HG03342 (cell line): Measurements from ENCODE around the gene RNF220.

Experiments
- ATAC-seq: cut with Tn5 transposase; IDR thresholded peaks from one replicate; pipeline ENCODE4 v1.9.1; 2021; ENCODE audit warnings: mild to moderate bottlenecking, moderate library complexity; ENCODE audit not compliant: unreplicated experiment

RNF220 gene

DNA sequence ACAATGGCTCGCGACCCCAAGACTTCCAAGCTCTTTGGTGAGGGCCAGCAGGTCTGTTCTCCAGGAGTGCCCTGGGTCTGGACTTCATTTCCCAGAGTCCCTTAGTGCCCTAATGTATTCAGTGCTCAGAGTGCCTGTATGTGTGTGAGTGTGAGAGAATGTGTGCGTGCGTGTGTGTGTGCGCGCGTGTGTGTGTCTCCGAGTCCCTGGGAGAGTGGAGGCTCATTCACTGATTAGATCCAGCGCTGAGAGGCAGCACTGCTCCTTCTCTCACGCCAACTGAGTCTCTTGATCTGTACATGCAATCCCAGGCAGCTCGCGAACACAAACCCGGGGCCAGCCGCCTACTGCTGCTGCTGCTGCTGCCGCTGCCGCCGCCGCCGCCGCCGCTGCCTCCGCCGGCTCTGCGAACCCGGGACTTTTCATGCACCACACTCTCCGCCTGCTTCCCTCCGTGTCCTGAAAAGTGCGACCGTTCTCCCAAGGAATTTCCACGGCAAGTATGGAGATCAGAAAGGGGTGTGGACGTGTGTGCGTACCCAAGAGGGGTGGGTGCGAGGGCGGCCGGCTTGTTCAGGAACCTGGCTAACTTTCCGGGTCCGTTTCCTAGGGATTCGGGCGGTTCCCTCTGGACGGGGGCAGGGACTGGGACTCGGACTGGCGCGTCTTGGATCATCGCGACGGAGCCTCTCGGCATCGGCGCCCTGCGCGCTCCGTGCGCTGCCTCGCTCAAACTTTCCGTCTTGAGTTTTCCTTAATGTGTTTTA lies at the start of gene RNF220:
Gene RNF220, plus strand, starts transcription at position 225 of the 767 bp plus-strand sequence.
- no peak for ATAC-seq

DNA sequence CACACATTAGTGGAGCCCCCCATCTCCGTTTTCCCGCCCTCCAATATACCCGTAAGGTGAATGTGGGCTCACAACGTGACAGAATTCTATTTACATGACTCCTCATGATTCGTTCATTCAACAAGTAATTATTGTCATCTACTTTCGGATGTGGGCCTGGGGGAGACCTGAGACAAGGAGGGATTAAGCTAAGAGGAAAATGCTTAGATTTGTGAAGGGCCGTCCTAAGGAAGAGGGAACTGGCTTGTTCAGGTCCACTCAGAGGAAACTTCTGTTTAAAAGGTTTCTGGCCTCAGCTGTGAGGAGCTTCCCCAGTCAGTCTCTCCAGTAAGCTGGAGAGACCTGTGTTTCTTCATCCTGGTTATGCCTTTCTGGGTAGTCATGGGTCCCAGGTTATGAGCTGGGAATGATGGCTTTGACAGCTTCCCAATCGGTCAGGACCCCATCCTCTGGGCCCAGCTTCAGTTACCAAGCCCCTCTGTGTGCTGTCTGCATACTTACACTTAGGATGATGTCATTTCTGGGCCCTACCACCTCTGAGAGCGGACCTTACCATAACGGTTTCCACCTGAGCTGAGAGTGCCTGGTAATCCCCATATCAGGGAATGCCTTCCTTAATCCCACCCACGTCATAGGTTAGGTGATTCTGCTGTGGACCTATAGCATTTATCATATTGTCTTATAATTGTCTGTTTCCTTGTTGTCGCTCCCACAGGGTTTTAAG lies 49.3 kb upstream of the RNF220 start:
- ATAC-seq = no peak

DNA sequence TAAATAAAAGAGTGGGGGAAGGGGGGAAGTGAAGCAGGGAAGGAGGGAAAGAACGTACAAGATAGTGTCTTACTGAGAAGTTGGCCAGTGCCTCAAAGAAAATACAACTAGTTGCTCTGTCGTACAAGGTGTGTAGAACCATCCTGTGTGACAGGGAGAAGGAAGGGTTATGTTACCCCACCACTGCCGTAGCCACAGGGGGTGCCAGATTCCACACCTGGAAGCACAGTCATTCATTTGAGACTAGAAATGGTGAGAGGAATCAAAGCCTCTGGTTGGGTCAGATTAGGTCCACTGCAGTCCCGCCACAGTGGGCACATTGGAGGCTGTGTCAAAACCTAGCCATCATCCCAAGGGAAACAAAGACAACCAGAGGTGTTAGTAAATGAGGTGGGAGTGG lies 47.3 kb upstream of the RNF220 start:
- no peak for ATAC-seq

DNA sequence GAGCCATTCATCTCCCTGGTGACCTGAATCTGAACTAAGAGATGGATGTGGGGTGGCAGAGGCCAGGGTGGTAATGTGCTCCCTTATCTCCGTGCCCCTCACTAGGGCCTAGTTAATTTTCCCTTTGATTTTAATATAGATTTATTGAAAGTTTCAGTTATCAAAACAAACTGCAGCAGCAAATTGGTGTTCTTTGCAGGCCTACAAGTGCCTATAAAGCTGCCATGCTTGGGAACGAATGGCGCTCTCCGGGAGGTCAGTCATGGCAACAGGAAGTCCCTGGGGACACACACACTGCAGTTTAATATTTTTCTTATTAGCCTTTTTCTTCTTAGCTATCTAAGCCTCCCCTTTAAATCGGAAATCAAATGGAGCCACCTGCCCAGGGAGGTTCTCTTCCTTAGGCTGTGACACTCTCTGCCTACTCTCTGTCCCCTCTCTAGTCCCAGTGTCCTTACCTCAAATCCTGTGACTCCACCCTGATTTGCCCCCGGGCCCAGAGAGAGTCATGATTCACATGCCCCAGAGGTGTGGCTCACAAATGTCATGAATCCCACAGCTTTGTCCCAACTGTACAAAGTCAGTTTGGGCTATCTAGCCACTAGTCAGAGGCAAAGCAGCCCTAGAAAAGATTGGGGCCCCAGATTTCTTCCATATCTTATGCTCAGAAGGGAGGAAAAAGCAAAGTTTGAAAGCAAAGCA lies 45.7 kb upstream of the RNF220 start:
- ATAC-seq = no peak

DNA sequence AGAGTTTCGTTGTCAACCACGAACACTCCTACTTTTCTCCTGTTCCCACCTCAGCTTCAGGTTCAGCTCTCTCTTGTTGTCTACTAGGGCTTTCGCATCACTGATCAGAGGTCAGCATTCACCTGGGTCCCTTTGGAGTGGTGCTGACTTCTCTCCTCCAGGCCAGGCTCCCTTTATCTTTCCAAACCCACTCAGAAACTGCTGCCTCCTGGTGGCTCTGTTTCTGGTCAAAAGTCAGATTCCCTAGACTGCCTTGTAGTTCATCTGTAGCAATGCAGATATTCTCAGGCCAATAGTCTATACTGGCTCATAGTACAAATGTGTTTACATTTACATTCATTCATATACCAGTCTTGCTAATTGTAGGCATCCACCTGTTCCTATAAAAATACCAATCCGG lies 43.6 kb upstream of the RNF220 start:
- ATAC-seq = no peak

DNA sequence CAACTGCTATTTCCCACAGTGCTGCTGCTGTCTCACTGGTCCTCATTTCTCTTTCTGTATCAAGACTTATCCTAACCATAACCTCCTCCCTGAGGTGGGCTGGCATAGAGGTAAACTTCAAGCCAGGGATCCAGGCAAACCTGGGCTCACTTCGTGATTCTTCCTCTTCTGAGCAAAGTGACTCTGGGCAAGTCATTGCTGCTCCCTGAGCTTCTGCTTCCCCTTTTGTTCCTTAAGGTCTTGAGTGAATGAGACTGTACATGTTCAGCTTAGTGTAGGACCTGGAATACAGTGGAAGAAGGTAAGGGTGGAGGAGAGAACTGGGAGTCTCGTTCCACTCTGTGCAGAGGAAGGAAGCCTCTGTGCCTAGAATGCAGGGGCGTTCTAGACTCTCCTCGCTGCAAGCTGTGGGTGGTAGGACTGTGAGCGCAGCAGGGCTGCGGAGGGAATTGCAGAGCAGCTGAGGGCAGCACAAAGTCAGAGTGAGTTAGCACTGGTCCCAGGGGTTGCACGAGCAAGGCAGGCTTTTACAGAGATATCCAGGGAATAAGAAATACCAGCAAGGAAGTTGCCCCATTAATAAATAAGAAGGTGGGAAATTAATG lies 38.6 kb upstream of the RNF220 start:
- ATAC-seq = no peak

DNA sequence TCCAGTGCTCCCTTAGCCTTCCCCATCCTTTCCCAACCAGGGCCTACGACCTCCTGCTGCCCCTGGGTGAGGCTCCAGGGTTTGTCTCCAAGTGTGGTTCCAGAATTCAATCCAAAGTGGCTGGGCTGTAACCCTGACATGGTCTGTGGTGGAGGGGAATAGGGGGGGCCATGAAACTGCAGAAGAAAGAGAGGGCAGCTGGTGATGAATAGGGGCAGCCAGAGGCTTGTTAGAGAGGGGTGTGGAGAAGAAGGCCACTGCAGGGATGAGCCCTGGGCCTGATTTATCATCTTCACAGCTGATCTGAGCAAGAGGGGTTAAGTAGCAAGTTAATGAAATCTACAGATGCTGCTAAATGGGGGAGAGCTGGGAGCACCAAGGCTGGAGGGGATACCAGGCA lies 37.1 kb upstream of the RNF220 start:
- ATAC-seq = no peak

DNA sequence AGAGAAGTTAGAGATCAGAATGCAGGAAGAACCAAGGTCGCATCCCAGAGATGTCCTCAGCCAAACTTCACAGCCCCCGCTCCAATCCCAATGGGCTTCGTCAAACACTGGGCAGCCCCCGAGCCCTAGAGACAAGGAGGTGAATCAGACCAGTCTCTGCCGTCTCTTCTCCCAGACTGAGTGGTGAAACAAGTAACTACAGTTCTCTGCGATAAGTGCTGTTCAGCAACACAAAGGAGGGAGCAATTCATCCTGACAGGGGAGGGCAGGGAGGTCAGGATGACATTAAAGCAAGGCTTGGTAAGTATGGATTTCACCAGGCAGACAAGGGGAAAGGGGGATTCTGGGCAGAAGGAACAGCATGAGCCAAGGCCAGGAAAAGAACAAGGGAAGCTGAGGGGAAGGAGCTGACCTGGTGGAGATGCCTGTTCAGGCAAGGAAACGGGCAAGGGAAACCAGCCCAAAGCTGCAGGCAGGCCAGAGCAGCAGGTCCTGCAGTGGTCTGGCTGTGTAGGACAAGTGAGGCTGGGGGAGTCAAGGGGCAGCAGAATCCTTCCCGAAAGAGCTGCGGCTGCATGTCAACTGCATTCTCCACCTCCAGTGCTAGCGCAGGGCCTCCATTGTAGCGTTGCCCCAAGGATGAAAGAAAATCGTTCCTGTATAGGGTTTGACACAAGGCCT lies 36.4 kb upstream of the RNF220 start:
- no peak for ATAC-seq

DNA sequence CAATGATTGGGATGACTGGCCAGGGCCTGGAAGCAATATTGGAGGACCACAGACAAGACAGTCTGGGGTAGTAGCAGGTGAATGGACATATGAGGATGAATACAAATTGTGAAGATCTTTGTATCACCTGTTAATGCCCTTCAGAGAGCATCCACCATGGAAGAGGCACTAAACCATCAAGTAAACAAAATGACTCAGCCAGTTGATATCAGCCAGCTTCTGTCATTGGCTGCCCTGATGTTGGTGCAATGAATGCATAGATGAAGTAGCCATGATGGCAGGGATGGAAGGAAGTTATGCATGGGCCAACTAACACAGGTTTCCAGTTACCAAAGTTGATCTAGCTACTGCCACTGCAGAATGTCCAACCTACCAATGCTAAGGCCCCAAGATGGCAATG lies 33.8 kb upstream of the RNF220 start:
- ATAC-seq = no peak

DNA sequence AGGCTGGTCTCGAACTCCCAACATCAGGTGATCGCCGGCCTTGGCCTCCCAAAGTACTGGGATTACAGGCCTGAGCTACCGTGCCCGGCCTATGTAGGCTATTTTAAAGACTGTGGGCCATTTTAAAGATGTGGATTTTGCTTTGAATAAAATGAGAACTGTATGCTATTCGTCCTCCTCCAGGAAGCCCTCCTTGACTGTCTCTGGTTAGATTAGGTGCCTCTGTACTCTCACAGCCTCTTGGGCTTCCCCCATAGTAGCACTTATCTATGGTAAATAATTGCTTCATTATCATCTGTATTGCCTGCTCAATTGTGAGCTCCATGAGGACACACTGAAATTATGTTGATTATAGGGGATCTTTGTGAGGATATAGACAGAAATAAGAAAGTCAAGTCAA lies 29.5 kb upstream of the RNF220 start:
- ATAC-seq = no peak

DNA sequence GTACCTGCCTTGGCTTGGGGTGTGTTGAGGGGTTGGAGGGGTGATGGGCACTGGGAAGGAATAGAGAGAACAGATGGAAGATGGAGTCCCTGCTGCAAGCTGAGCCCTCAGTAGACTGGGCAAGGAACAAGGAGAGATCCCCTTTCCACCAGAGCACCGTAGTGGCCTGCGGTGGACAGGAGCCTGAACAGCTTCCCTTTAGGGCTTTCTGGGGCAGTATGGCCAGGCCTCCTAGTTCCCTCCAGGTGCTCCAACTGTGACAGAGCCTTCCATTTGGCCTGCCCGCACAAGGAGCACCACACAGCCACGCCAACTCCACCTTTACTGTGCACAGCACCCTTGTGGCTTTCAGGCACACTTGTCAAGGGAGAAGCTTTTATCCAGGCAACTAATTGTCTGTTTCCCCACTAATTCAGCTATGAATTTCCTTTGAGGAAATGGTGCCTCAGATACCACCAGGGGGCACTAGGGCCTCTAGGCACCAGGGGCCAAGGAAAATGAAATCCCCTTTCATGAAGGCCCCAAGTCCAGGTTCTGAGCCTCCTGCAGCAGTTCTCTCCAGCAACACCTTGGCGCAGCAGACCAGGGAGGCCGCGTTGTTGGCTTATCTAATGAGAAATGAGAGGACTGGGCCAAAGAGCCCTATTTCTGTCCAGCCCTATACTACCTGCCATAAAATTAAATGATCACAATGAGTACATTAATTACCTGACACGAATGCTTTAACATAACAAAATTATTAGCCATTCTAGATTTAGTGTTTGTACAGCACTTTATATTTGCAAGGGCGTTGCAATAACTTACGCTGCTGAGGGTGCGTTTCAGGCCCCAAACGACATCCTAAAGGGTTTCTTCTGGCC lies 26.9 kb upstream of the RNF220 start:
- no peak for ATAC-seq

DNA sequence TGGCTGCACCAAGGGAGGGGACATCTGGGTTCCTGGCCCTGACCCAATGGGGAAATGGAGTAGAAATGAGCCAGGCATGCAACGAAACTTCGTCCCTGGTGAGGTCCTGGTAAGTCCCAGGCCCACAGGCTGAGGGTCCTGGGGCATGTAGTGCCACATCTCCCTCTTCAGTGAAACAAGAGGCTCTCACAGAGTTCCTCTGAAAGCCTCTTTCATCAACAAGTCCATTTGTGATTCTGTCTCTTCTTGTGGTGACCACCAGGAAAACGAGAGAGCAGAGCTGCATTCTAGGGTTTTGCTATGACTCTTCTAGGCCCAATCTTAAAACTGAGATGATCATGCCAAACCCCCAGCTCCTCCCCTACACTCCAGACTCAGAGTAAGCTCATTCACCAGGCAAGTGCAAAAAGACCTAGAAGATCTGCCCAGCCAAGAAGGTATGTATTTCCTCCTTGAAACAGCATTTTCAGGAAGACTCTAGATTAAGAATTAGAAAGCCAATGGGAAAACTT lies 24.3 kb upstream of the RNF220 start:
- ATAC-seq = no peak

DNA sequence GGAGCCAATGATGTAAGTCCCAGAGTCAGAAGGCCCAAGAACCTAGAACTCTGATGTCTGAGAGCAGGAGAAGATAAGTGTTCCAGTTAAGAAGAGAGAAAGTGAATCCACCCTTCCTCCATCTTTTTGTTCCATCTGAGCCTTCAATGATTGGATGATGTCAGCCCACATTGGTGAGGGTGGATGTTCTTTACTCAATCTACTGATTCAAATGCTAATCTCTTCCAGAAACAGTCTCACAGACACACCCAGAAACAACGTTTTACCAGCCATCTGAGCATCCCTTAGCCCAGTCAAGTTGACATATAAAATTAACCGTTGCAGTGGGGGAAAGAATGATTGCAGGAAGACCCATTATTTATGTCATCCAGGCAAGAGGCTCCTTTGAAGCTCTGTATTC lies 16.5 kb upstream of the RNF220 start:
- no peak for ATAC-seq

DNA sequence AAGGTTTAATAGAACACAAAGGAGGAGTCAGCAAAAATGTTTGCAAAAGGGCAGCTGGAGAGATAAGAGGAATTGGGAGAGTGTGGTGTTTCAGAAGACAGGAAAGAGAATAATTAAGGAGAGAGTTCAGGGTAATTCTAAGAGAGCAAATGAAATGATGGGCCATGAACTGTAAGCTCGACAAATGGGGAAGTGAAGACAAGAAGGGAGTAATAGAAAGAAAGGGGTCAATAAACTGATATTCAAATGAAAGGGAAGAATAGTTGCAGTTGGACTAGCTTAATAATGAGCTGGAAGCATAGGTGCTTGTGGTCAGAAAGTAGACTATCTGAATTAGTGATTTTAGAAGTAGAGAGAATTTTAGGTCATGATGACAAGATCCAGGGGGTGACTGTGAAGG lies 15.6 kb upstream of the RNF220 start:
- ATAC-seq = no peak

DNA sequence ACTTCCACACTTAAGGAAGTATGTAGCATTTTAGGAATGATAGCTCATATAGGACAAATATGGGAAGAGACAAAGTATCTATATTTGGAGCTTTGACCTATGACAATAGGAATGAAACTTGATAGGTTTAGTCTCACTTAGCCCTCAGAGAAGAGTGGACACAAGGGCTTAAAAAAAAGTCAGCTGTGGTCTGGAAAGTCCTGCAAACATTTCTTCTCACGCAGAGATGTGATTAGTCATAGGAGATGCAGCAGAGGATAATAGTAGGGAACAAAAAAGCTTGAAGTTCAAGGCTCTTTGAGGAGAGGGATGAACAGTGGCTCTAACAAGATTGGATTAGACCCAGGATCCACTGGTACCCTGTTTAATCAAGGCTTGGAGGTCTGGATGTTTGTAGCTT lies 14.8 kb upstream of the RNF220 start:
- no peak for ATAC-seq

DNA sequence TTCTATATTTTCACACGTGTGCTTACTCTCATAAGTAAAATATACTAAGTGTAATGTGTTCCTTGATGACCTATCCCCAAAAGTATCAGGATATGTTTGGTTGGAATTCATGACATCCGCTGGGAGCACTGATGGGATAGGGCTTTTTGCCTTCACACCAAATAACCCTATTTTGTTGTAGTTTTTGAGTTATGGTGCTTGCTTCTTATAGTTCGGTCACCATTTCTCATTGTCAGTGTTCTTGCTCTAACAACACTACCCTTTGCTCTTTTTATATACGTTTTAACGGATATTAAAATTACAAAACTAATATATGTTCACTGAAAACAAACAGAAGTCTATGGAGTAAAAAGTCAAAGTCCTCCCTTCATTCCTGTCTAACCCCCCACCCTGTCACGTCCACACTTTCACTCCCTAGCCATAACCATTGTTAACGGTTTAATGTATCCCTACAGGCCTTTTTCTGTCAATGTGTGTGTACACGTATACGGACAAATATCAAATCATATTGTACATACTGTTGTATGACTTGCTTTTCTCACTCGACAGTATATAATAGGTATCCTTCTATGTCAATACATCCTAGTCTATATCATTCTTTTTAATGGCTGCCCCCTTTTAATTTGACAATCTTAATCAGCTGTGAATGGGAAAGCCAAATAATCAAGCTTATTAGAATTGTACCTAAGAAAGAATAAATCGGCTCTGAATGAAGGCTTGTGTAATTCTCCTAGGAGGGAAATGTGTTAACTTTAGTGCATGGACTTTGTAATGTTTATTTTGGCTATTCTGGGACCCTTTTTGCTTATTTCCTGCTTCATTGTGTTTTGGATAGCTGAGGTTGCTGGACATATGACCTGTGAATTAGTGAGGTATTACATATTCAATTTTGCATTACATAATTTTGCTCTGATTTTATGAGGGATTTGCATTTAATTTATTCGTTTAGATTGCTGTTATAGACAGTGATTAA lies 3.5 kb upstream of the RNF220 start:
- ATAC-seq = no peak

DNA sequence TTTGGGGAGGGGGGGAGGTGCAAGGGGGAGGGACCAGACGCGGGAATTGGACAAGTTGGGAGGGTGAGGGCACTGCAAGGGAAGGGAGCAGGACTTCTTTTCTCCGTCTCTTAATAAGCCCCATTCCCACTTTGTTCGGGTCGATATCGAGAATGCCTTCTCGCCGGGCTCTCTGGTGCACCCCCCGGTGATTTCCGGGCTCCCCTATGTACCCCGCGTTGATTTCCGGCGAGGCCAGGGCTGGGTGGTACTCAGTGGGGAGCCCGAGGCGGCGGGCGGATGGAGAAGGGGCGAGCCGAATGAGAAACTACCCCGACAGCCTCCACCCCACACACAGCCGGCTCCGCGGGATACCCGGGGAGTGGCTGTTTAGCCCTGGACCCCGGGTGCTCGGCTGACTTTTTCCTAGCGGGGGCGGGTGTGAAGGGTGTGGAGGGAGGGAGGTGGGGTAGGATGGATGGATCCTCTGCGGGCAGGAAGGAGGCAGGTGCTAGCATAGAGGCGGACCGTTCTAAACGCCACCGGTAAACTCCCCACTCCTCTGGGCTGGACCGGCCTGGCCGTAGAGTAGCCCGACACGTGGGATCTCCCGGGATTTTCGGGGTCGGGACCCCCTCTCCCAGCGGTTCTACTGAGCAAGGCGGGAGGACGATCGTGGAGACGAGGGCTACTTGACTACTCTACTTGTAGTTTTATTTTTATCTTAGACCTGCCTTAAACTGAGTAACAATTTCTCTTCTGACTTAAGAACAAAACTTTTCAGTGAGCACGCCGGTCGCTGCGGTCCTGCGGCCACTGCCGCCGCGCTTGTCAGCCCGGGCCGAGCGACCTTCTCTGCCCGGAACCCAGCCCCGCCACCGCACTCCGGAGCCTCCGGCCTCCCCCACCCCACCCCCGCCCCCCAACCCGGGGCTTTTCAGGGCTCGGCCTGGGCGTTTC lies 1.0 kb downstream of the RNF220 start:
- ATAC-seq = no peak
